PFSK-1 (cell line): ENCODE data around the gene C17orf114.

ENCODE experiments used
- FOXP2 ChIP-seq: optimal IDR thresholded peaks from 2 replicates; pipeline ENCODE3; 2011; ENCODE audit warnings: borderline replicate concordance, control low read depth, inconsistent platforms; ENCODE audit not compliant: insufficient read depth; ENCODE audit errors: extremely low read length, extremely low read depth
- POLR2AphosphoS5 ChIP-seq: IDR thresholded peaks from 2 replicates; pipeline ENCODE4 v1.6.1; 2012; ENCODE audit warnings: low read depth, mild to moderate bottlenecking, control low read depth, low read length, moderate library complexity
- SIN3A ChIP-seq: IDR thresholded peaks from 2 replicates; pipeline ENCODE4 v1.6.1; 2012; ENCODE audit warnings: mild to moderate bottlenecking, low read length, moderate library complexity, borderline replicate concordance; ENCODE audit not compliant: insufficient read depth
- TAF1 ChIP-seq: IDR thresholded peaks from 2 replicates; pipeline ENCODE4 v1.6.1; 2012; ENCODE audit warnings: low read length, control low read depth, borderline replicate concordance; ENCODE audit not compliant: insufficient read depth
- TF ChIP-seq, protein P1 (sequence below), 2 experiments: IDR thresholded peaks; 2 replicates each; pipeline versions ENCODE4 v1.6.1 to v1.8.0; 2011 to 2012; ENCODE audit warnings: low read depth in 2 of 2, low read length in 2 of 2, control low read depth in 1 of 2, inconsistent platforms in 1 of 2, mild to moderate bottlenecking in 1 of 2, moderate library complexity in 1 of 2; ENCODE audit not compliant: insufficient read depth in 1 of 2

The C17orf114 gene

DNA sequence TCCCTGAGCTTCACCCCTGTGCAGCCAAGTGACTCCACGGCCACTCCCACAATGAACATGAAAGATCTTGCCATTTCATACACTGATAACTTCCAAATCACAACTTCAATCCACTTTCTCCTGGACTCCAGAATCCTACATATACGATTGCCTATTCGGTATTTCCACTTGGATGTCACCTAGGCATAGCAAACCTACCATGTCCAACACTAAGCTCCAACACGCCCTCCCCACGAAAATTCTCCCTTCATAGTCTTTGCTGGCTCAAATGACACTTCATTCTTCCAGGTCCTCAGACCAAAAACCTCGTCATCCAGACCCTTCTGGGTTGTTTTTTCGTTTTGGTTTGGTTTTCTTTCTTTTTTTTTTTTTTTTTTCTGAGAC, 11.4 kb downstream of the C17orf114 start:
- TF ChIP-seq SIN3A = no peak

DNA sequence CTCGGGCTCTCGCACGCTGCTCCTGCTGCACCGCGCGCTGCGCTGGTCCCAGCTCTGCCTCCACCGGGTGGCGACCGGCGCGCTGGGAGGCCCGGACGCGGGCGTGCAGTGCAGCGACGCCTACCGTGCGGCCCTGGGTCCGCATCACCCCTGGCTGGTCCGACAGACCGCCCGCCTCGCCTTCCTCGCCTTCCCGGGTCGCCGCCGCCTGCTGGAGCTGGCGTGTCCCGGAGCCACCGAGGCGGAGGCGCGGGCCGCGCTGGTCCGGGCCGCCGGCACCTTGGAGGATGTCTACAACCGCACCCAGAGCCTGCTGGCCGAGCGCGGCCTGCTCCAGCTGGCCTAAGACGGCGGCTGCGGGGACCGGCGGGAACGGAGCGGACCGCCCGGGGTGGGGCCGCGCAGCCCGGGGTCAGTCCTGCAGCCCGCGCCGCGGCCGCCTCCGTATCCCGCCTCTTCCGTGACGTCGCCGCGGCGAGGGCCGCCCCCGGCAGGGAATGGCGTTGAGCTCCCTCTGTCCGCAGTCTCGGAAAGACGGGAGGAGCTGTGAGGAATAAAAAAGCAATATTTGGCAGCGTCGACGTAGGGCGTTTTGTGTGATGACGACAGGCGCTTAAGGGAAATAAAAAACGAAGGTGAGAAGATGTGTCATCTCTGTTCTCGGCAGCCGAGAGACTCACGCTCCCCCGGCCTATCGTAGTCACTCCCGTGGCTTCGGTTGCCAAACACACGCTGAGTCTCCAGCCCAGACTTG, 12.0 kb downstream of the C17orf114 start:
- peak; percentile 14; the same call in 1 of the 2 replicates for TF ChIP-seq TAF1
- peak; percentile 69; the same call in 1 of the 2 replicates for TF ChIP-seq POLR2AphosphoS5
- peak; percentile 97 for TF ChIP-seq FOXP2
- TF ChIP-seq, protein P1, sequence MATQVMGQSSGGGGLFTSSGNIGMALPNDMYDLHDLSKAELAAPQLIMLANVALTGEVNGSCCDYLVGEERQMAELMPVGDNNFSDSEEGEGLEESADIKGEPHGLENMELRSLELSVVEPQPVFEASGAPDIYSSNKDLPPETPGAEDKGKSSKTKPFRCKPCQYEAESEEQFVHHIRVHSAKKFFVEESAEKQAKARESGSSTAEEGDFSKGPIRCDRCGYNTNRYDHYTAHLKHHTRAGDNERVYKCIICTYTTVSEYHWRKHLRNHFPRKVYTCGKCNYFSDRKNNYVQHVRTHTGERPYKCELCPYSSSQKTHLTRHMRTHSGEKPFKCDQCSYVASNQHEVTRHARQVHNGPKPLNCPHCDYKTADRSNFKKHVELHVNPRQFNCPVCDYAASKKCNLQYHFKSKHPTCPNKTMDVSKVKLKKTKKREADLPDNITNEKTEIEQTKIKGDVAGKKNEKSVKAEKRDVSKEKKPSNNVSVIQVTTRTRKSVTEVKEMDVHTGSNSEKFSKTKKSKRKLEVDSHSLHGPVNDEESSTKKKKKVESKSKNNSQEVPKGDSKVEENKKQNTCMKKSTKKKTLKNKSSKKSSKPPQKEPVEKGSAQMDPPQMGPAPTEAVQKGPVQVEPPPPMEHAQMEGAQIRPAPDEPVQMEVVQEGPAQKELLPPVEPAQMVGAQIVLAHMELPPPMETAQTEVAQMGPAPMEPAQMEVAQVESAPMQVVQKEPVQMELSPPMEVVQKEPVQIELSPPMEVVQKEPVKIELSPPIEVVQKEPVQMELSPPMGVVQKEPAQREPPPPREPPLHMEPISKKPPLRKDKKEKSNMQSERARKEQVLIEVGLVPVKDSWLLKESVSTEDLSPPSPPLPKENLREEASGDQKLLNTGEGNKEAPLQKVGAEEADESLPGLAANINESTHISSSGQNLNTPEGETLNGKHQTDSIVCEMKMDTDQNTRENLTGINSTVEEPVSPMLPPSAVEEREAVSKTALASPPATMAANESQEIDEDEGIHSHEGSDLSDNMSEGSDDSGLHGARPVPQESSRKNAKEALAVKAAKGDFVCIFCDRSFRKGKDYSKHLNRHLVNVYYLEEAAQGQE (IDR thresholded peaks at IDR 0.05; ENCODE audit: insufficient read depth in 1 of 2, low read depth in 2 of 2, low read length in 2 of 2) = no peak
- peak; percentile 33; the same call in 1 of the 2 replicates for TF ChIP-seq SIN3A

DNA sequence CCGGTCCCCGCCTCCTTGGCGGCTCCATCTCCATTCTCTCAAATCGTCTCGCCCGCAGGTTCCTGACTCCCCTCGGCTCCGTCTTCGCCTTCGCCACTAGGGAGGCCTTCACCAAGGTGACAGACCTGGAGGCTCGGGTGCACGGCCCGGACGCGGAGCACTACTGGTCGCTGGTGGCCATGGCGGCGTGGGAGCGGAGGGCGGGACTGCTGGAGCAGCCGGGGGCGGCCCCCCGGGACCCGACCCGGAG, 12.5 kb downstream of the C17orf114 start:
- TF ChIP-seq TAF1 = peak; percentile 47; the same call in 1 of the 2 replicates
- no peak for TF ChIP-seq SIN3A
- TF ChIP-seq, protein P1 (IDR thresholded peaks at IDR 0.05; ENCODE audit: insufficient read depth in 1 of 2, low read depth in 2 of 2, low read length in 2 of 2) = no peak
- TF ChIP-seq POLR2AphosphoS5 = no peak
- TF ChIP-seq FOXP2 = no peak

DNA sequence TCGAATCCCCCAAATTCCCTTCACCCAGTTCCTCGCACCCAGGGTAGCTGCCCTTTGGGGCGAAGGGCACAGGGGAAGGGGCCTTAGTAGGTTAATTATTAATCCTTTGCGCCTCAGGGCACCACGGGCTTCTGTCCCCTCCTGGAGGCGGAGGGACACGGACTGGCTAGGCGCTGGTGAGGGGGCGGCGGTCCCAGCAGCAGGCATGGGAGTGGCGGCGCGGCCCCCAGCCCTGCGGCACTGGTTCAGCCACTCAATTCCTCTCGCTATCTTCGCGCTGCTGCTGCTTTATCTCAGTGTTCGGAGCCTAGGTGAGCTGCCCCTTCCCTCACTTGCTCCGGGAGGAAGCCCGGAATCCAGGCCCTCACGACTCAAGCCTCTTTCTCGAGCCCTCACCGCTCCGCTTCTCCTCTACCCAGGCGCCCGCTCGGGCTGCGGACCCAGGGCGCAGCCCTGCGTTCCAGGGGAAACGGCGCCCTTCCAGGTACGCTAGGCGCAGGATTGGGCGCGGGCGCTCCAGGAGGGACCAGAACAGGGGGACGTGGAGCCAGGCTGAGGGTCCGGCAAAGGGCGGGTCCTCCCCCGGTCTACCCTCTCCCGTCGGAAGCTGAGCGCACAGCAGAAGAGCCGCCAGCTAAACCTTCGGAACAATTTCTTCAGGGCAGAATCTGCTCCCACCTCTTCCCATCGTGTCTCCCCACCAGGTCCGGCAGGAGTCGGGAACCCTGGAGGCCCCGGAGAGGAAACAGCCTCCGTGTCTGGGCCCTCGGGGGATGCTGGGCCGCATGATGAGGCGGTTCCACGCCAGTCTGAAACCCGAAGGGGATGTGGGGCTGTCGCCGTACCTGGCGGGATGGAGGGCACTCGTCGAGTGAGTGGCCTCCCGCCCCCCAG, 13.1 kb downstream of the C17orf114 start, which contains the start of gene GLTPD2:
Gene GLTPD2, plus strand, starts transcription at position 158 of the 894 bp plus-strand sequence. Its CDS starts 48 bp downstream, at position 206.
- TF ChIP-seq FOXP2 = no peak
- TF ChIP-seq, protein P1 (IDR thresholded peaks at IDR 0.05; ENCODE audit: insufficient read depth in 1 of 2, low read depth in 2 of 2, low read length in 2 of 2) = no peak
- TF ChIP-seq TAF1 = no peak
- no peak for TF ChIP-seq SIN3A
- TF ChIP-seq POLR2AphosphoS5 = no peak

DNA sequence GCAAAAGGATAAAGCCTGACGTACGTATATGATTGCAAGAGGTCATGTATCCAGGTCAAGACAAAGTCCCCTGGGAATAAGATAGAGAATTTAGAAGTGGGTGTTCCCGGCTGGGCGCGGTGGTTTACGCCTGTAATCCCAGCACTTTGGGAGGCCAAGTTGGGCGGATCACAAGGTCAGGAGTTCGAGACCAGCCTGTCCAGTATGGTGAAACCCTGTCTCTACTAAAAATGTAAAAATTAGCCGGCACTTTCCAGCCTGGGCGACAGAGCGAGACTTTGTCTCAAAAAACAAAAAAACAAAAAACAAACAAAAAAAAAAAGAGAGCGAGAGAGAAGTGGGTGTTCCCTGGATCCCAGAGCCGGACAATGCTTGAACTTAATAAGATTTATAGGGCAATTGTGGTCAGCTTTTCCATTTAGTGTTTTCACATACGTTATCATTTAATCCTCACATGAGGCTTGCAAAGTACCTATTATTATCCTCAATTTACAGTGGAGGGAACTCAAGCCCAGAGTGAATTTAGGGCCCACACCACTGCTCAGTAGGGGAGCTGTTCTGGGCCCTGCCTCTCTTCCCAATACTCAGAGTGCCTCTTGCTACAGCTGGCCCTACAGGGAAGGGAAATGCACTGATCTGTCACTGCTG, 13.8 kb downstream of the C17orf114 start:
- TF ChIP-seq POLR2AphosphoS5 (0 out of 2 replicates have a peak, but pooled peaks have one; percentile 22), SIN3A (no peak), FOXP2 (no peak), TAF1 (0 out of 2 replicates have a peak, but pooled peaks have one; percentile 31)
- TF ChIP-seq, protein P1 (IDR thresholded peaks at IDR 0.05; ENCODE audit: insufficient read depth in 1 of 2, low read depth in 2 of 2, low read length in 2 of 2) = no peak
